Activated naive CD8-positive, alpha-beta T cell (primary cell): ENCODE measurements around the gene JAG1.

Experiments
- H3K27ac Mint-ChIP-seq: one replicate; pipeline ENCODE4 v1.8.0; 2021; ENCODE audit warnings: mixed read lengths
- H3K27me3 Mint-ChIP-seq: one replicate; pipeline ENCODE4 v1.8.0; 2021; ENCODE audit warnings: mixed read lengths
- H3K36me3 Mint-ChIP-seq: one replicate; pipeline ENCODE4 v1.8.0; 2021; ENCODE audit warnings: mixed read lengths
- H3K4me1 Mint-ChIP-seq: one replicate; pipeline ENCODE4 v1.8.0; 2021; ENCODE audit warnings: low read depth, mixed read lengths
- H3K4me3 Mint-ChIP-seq: one replicate; pipeline ENCODE4 v1.8.0; 2021; ENCODE audit warnings: mild to moderate bottlenecking, mixed read lengths
- H3K9me3 Mint-ChIP-seq: one replicate; pipeline ENCODE4 v1.8.0; 2021; ENCODE audit warnings: low read depth, mixed read lengths

The JAG1 gene

DNA sequence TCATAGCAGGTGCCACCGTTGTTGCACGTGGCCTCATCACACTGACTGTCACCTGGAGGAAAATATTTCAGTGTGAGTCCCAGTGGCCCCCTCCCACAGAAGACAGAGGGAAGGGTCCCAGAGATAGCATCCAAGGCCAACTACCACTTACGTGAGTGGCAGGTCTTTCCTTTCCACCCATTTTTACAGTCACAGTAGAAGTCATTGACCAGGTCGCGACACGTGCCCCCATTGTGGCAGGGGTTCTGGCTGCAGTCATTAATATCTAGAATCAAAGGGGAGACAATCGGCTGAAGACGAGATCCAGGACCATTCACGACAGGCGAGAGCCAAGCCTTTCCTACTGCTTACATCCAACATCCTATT lies 28.6 kb downstream of the JAG1 start:
- Mint-ChIP-seq H3K27me3 (peaks cover 6% of the 10 kb centered on the region), H3K27ac (no peak overlapping the region), H3K36me3 (no peaks in the 10 kb centered on the region), H3K4me3 (no peak overlapping the region), H3K4me1 (no peaks in the 10 kb centered on the region), H3K9me3 (no peaks in the 10 kb centered on the region)

DNA sequence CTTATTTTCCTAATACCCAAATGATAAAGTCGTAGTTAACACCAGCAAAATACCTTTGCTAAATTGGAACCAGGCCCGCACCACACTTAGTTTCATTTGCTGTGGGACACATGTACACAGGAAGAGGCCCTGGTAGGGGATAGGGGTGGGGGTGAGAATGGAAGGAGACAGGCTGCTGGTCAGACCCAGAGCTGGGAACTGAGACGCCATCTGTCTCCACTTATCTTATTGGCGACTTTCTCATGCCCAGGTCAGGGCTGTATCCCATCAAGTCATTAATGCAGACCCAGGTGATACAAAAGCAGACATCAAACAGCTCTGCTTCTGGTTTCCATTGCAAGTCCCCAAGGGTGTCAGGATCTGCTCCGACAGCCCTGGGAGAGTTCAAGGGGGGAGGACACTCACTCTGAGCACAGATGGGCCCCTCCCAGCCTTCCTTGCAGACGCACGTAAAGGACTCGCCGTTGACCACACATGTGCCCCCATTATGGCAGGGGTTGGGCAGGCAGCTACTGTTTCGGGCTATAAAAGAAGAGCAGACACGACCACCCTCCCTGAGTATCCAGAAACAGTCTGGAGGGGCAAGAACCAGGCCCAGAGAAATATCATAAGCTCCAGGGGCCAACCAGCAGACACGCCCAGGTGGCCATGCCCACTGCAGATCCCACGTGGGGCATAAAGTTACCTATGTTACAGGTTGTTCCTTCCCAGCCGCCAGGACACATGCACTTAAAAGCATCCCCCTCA lies 29.2 kb downstream of the JAG1 start:
- peaks cover 2% of the 10 kb centered on the region for H3K36me3 Mint-ChIP-seq
- H3K9me3 Mint-ChIP-seq, result no peaks in the 10 kb centered on the region
- H3K27ac Mint-ChIP-seq, result no peak overlapping the region
- peaks cover 6% of the 10 kb centered on the region for H3K27me3 Mint-ChIP-seq
- no peaks in the 10 kb centered on the region for H3K4me1 Mint-ChIP-seq
- H3K4me3 Mint-ChIP-seq, result no peak overlapping the region

DNA sequence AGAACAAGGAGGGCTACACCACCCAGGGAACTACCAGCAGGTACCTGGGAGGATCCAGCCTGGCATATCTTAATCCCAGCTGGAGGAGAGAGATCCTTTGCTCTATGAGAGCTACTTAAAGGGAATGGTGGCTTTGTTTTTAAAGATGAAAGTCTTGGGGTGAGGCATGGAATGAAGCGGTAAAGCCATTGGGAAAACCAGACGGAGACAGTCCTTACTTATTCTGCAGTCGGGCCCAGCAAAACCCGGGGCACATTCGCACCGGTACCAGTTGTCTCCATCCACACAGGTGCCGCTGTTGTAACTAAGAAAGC lies 30.3 kb downstream of the JAG1 start:
- Mint-ChIP-seq H3K27me3 (peaks cover 2% of the 10 kb centered on the region), H3K9me3 (no peaks in the 10 kb centered on the region), H3K4me3 (no peak overlapping the region), H3K4me1 (no peaks in the 10 kb centered on the region), H3K36me3 (peaks cover 2% of the 10 kb centered on the region), H3K27ac (no peak overlapping the region)

DNA sequence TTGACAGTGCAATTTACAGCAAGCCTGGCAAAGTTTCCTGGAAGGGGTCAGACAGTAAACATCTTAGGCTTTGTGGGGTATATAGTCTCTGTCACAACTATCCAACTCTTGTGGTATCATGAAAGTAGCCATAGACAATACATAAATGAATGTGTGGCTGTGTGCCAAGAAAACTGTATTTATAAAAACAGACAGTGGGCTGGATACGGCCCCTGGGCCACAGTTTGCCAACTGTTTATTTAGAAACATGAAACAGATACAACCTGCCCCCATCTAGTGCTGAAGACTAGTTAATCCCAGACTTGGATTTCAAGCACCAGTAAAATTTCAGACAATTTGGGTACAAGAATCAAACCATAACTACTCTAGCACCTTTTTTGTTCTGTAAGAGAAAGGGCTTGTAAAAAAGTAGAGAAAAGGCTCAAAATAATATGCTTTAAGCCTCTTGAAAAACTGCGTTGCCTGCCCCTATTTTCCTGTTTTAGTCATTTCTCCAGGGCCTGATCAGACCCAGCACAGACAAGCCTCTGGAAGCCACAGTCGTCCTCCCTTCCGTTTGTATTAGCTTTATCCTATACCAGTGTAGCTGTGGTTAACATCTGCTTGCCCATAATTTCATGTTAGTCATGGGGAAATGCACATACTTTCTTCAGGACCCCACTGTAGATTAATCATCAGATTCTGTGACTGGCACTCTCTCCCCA lies 30.8 kb downstream of the JAG1 start:
- H3K4me1 Mint-ChIP-seq, result no peaks in the 10 kb centered on the region
- no peak overlapping the region for H3K4me3 Mint-ChIP-seq
- H3K27me3 Mint-ChIP-seq, result no peaks in the 10 kb centered on the region
- H3K36me3 Mint-ChIP-seq, result peaks cover 4% of the 10 kb centered on the region
- H3K9me3 Mint-ChIP-seq, result no peaks in the 10 kb centered on the region
- no peak overlapping the region for H3K27ac Mint-ChIP-seq

DNA sequence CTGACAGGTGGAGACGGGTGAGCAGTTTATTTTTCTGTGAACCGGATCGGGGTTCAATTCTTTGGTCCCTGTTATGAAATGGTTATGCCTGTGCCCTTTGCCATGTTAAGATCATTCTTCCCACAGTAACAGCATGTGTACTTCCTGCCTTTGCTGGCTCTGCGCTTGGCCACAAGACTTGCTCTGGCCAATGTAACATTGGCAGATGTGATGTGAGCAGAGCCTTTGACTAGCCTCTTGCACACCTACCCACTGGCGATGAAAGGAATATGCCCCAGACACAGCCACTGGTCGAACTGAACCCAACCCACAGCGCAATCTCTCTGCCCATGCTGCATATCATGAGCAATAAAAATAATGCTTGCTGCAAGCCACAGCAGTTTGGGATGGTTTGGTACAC lies 31.9 kb downstream of the JAG1 start:
- Mint-ChIP-seq H3K4me1 (no peaks in the 10 kb centered on the region), H3K9me3 (no peaks in the 10 kb centered on the region), H3K27me3 (no peaks in the 10 kb centered on the region), H3K27ac (no peak overlapping the region), H3K4me3 (no peak overlapping the region), H3K36me3 (peaks cover 4% of the 10 kb centered on the region)

DNA sequence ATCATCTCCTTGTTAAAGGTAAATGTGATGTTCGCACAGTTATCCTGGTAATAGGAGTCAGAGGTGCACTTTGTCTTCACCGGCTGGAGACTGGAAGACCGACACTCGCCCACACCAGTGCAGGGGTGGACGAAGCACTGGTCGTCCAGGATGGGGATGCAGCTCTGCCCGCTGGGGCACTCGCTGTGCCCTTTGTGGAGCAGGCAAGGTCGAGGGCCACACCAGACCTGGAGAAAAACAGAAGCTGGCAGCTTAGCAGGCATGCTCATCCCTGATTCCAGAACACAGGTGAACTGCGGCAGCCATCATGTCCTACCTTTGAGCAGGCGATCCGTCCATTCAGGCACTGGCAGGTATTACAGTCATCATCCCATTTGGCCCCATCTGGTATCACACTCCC lies 32.3 kb downstream of the JAG1 start:
- H3K36me3 Mint-ChIP-seq, result peaks cover 4% of the 10 kb centered on the region

DNA sequence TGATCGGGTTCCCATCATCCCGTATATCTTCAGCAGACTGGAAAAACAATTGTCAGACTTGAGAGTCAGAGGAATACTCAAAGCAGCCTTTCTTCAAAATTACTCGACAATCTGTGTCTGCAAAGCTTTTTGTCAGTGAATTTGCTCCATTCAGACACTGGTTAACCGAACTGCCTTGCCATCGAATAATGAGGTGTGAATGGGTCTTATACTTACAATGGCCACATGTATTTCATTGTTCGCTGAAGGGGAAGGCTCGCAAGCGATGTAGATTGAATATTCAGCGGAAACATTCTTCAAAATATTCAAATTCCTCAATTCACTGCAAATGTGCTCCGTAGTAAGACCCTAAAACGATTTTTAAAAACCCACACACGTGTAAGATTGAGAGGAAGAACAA lies 32.9 kb downstream of the JAG1 start:
- Mint-ChIP-seq H3K4me1 (no peaks in the 10 kb centered on the region), H3K36me3 (peaks cover 4% of the 10 kb centered on the region), H3K27me3 (no peaks in the 10 kb centered on the region), H3K4me3 (no peak overlapping the region), H3K9me3 (no peaks in the 10 kb centered on the region), H3K27ac (no peak overlapping the region)

More for the DNA sequence above, 32.3 kb downstream of the JAG1 start:
- Mint-ChIP-seq H3K27me3 (no peaks in the 10 kb centered on the region), H3K27ac (no peak overlapping the region), H3K9me3 (no peaks in the 10 kb centered on the region), H3K4me1 (no peaks in the 10 kb centered on the region), H3K4me3 (no peak overlapping the region)

DNA sequence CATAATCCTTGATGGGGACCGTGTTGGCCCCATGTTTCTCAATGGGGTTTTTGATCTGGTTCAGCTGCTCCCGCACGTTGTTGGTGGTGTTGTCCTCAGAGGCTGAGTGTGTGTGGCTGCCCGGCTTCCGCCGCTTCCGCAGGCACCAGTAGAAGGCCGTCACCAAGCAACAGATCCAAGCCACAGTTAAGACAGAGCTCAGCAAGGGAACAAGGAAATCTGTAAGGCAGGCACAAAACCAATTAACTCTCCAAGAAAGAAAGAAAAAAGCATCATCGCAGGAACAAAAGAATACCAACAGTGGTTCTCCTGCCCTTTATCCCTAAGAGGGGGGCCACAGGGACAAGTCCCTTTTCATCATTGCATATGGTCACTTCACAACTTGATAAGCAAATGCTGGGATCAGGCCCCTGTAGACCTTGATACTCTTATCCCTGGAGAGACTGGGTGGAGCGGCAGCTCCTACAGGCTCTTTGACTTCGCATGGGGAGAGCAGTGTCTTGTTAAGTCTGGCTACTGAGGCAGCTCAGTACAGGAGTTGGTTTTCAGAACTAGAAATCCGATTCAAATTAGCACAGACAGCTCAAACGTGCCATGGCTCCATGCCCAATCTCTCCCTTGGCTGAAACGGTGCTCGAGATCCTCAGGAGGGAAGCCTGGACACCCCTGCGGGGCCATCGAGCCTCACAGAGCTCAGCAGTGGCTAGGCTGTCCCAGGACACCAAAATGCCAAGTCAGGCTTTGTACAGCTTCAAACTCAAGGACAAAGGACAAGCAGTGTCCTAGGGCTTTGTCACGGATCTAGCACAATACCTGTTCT lies 33.9 kb downstream of the JAG1 start:
- peaks cover 4% of the 10 kb centered on the region for H3K36me3 Mint-ChIP-seq
- H3K27ac Mint-ChIP-seq, result no peak overlapping the region
- no peaks in the 10 kb centered on the region for H3K4me1 Mint-ChIP-seq
- H3K4me3 Mint-ChIP-seq, result no peak overlapping the region
- H3K9me3 Mint-ChIP-seq, result no peaks in the 10 kb centered on the region
- no peaks in the 10 kb centered on the region for H3K27me3 Mint-ChIP-seq

DNA sequence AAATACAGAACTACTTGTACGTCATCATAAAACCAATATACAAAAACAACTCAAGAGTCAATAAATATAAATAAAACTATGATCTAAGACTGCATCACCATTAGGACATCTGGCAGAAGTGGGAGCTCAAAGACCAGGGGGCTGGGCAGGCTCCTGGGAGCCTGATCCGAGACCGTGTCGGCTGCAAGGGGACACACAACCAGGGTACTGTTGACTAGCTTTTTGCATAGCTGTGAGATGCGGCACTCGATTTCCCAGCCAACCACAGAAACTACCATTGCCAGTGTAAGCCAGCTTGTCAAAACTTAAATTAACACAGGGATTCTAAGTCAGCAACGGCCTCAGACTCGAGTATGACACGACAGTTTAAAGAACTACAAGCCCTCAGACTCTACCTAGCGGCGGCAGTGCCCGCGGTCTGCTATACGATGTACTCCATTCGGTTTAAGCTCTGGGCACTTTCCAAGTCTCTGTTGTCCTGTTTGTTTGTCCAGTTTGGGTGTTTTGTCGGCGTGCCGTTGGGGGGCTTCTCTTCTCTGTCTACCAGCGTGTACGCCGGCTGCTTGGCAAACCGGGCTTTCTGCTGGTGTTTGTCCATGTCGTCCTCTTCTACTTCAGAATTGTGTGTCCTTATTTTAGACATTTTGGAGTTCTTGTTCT lies 34.6 kb downstream of the JAG1 start:
- peaks cover 4% of the 10 kb centered on the region for H3K36me3 Mint-ChIP-seq
- no peaks in the 10 kb centered on the region for H3K9me3 Mint-ChIP-seq
- no peak overlapping the region for H3K27ac Mint-ChIP-seq
- H3K4me3 Mint-ChIP-seq, result no peak overlapping the region
- no peaks in the 10 kb centered on the region for H3K27me3 Mint-ChIP-seq
- no peaks in the 10 kb centered on the region for H3K4me1 Mint-ChIP-seq

DNA sequence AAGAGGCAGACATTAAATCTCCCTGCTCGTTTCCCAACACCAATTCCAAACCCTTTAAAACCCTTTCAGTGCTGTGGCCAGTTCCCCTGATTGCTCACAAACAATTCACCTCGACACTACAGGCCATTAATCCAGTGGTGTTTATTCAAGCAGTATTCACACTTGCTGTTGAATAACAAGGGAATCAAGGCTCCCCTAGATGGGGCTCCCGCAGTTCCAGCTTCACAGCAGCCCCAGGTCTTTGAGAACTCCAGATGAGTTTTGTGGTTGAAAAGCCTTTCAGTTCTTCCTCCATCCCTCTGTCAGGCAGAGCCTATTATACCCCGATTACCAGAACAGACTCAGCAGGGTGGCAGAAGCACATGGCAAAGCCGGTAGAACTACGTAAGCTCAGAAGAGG lies 36.2 kb downstream of the JAG1 start:
- Mint-ChIP-seq H3K36me3 (peaks cover 4% of the 10 kb centered on the region), H3K4me1 (no peaks in the 10 kb centered on the region)

DNA sequence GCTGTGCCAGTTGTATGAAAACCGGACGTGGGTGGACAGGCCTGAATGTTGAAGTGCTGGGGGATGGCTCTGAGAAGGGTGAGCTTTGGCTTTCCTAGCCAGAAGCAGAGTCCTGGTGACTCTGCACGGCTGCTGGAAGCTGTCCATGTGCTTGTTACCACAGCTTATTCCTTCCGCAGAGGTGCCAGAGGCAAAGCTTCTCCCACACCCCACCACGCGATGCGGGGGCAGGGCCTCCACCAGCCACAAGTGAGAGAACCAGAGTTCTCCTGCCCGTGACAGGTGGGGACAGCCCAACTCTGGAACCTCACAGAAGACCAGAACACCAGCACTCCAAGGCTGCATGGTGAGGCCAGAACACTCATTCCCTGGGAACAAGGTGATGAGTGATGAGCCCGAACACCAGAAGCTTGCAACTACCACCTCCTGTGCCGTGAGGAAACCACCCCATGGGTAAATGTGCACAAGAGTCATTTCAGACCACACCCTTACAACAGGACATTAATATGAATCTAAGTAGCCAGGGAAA lies 36.7 kb downstream of the JAG1 start:
- no peaks in the 10 kb centered on the region for H3K9me3 Mint-ChIP-seq
- H3K27ac Mint-ChIP-seq, result no peak overlapping the region
- H3K4me1 Mint-ChIP-seq, result no peaks in the 10 kb centered on the region
- H3K36me3 Mint-ChIP-seq, result peaks cover 4% of the 10 kb centered on the region
- H3K4me3 Mint-ChIP-seq, result no peak overlapping the region
- no peaks in the 10 kb centered on the region for H3K27me3 Mint-ChIP-seq

More for the DNA sequence above, 36.2 kb downstream of the JAG1 start:
- Mint-ChIP-seq H3K9me3 (no peaks in the 10 kb centered on the region), H3K27me3 (no peaks in the 10 kb centered on the region), H3K27ac (no peak overlapping the region), H3K4me3 (no peak overlapping the region)

DNA sequence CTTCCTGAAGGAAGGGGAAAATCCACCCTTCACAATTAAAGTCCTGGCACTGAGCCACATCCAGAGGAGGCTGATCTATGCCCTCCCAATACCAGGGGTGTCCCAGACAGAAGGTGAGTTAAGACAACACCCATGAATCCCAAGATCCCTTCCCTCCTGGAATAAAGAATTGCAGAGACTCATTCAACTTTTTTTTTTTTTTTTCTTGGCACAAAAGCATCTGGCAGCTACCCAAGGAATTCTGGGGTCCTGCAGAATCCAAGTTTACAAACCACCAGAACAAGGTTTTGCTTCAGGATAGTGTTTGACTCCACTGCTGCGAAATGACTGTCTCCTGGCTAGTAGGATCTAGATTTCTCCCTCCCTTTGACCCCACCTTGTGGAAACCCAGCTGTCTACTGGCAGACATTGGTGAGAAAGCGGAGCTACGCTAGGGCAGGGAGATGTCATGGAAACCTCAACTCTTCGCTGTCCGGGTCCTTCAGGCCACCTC lies 37.4 kb downstream of the JAG1 start:
- no peaks in the 10 kb centered on the region for H3K9me3 Mint-ChIP-seq
- H3K27ac Mint-ChIP-seq, result no peak overlapping the region
- H3K36me3 Mint-ChIP-seq, result peaks cover 4% of the 10 kb centered on the region
- H3K4me1 Mint-ChIP-seq, result no peaks in the 10 kb centered on the region
- H3K4me3 Mint-ChIP-seq, result no peak overlapping the region
- H3K27me3 Mint-ChIP-seq, result no peaks in the 10 kb centered on the region

DNA sequence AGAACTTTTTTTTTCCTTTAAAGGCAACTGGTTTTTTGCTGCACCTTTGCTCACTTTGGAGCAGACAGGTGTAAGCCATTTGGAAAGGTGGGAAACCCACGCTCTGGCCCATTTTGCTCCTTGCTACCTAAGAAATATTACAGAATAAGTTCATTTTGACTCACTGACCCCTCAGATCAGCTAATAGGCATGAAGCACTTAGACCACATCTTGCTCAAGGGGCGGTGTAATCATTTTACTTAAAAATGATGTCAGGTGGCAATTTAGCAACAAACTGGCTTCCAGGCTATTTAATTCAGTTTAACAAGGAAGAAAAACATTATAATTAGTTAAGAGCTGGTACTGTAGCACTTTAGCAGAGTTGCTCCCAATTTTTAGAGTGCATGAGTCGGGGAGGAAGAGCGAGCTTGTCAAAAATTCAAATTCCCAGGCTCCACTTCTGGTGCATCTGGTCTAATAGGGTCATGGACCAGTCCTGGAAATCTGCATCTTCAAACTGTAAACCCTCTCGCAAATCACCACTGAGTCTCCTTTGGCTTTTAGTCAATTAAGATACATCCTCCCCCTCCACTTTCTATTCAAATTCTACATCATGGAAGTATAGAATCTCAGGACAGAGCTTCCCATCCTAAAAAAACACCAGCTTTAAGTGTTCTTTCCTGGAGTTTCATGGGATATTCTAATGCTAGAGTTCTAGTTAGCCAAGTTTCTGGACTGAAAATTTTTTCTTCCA lies 38.2 kb downstream of the JAG1 start:
- H3K9me3 Mint-ChIP-seq, result no peaks in the 10 kb centered on the region
- no peaks in the 10 kb centered on the region for H3K27me3 Mint-ChIP-seq
- H3K27ac Mint-ChIP-seq, result no peak overlapping the region
- no peak overlapping the region for H3K4me3 Mint-ChIP-seq
- H3K4me1 Mint-ChIP-seq, result no peaks in the 10 kb centered on the region
- H3K36me3 Mint-ChIP-seq, result peaks cover 4% of the 10 kb centered on the region

DNA sequence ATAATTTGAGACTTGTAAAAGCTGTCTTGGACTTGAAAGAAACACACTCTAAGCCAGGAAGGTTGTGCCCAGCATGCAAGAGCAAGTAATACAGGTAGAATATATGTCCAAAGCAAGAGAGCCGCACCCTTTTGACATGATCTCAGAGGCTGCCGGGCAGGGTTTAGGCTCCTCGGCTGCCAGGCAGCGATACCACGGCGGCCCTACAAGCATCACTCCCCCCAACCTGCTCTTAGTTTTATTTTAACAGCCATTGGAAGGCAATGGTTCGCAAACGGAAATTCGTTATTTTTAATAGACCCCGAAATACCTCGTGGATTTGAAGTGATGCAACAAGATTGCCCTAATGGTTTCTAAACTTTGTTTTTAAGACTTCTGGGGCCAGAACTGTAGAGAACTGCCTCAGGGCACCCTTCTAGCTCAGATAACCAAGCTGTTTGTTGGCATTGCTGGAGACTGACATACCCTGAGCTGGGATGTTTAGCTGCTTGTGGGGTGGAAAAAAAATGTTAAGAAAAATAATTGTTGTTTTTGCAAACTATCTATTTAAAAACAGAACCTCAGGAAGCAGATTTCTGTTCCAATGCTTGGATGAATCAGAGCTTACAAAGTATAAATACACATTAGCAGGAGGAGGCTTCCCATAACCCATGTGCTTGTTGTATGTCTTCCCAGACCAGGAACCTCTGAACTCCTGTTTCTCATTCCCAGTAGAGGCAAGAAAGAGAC lies 39.0 kb downstream of the JAG1 start:
- H3K36me3 Mint-ChIP-seq, result peaks cover 4% of the 10 kb centered on the region
- H3K27me3 Mint-ChIP-seq, result no peaks in the 10 kb centered on the region
- H3K4me3 Mint-ChIP-seq, result no peak overlapping the region
- no peak overlapping the region for H3K27ac Mint-ChIP-seq
- H3K4me1 Mint-ChIP-seq, result no peaks in the 10 kb centered on the region
- H3K9me3 Mint-ChIP-seq, result no peaks in the 10 kb centered on the region
